Kasumi-1 (cell line): ENCODE results near the gene PLEKHA1.

Experiments used
- DNase-seq, 2 experiments: peaks; one replicate each; lab custom pipeline; 2025; lab: John Stamatoyannopoulos, UW

Gene PLEKHA1

GRCh38 chr10:122480146-122480833 lies 105.8 kb downstream of the PLEKHA1 start:
- no peak for DNase-seq

DNA sequence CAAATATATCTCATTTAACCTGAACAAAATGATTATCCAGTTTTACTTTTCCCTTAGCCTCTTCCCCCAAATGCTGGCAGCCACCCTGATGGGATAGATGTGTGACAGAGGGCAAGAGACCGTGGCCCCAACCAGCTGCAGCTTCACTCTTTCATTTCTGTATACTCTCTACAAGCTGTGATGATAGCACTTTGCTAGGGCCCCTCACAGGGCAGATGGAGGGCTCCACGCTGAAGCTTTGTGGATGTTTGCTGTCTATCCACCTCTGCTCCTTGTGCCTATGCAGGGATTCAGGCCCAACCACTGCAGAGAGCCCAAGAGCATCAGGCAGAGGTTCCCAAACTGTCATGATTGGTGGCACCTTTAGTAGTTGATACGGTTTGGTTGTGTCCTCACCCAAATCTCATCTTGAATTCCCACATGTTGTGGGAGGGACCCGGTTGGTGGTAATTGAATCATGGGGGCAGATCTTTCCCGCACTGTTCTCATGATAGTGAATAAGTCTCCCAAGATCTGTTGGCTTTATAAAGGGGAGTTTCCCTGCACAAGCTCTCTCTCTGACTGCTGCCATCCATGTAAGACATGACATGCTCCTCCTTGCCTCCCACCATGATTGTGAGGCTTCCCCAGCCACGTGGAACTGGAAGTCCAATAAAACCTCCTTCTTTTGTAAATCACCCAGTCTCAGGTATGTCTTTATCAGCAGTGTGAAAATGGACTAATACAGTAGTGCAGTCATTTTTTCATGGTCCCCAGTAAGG lies 107.0 kb downstream of the PLEKHA1 start:
- no peak for DNase-seq
